DND-41 (cell line): ENCODE measurements around the gene DOCK3.
A peak's percentile ranks its signal among the peaks of the same experiment; 100 is the strongest.
"Not testable (repeated sequence)": the region's sequence is repeated elsewhere in the genome, so short reads cannot be mapped to it uniquely, and the experiment has no call there.

ENCODE experiments used
- ATAC-seq: fragments of 200-7000 bp; cut with Tn5 transposase; 3 replicates; pipeline ENCODE4 v1.9.1; 2021; ENCODE audit warnings: low read depth; ENCODE audit not compliant: insufficient read depth
- DNase-seq: peaks from one replicate; pipeline ENCODE4 v3.0.0-alpha.2; 2020
- H2AFZ ChIP-seq: 2 replicates; pipeline ENCODE4 v1.6.0; 2012; ENCODE audit warnings: low read depth, low read length
- H3K27ac ChIP-seq: 2 replicates; pipeline ENCODE4 v1.5.1; 2012; ENCODE audit warnings: low read length, inconsistent platforms
- H3K27me3 ChIP-seq: fragments of 200-600 bp; sonication (generic); 2 replicates; pipeline ENCODE4 v1.6.0; 2012; ENCODE audit warnings: low read length, mild to moderate bottlenecking, inconsistent platforms; ENCODE audit not compliant: insufficient read depth, poor library complexity
- H3K36me3 ChIP-seq: 2 replicates; pipeline ENCODE4 v1.5.1; 2012; ENCODE audit warnings: low read length, inconsistent platforms; ENCODE audit not compliant: insufficient read depth
- H3K4me1 ChIP-seq: 2 replicates; pipeline ENCODE4 v1.5.1; 2012; ENCODE audit warnings: mild to moderate bottlenecking, low read length; ENCODE audit not compliant: insufficient read depth
- H3K4me2 ChIP-seq: 2 replicates; pipeline ENCODE4 v1.6.0; 2012; ENCODE audit warnings: mild to moderate bottlenecking, moderate library complexity, low read length, inconsistent platforms; ENCODE audit not compliant: insufficient read depth
- H3K4me3 ChIP-seq, 2 experiments: fragments of 200-600 bp in 1 of 2; shearing (Covaris generic) in 1 of 2; 2 replicates each; pipeline ENCODE4 v1.5.1; 2012 to 2016; ENCODE audit warnings: inconsistent platforms in 2 of 2, low read length in 2 of 2, mild to moderate bottlenecking in 2 of 2, low read depth in 1 of 2, moderate library complexity in 1 of 2
- H3K79me2 ChIP-seq: 2 replicates; pipeline ENCODE4 v1.6.0; 2012; ENCODE audit warnings: low read length, inconsistent platforms; ENCODE audit not compliant: insufficient read depth
- H3K9ac ChIP-seq: 2 replicates; pipeline ENCODE4 v1.6.0; 2012; ENCODE audit warnings: low read depth, mild to moderate bottlenecking, inconsistent platforms, low read length, moderate library complexity
- H3K9me3 ChIP-seq: 2 replicates; pipeline ENCODE4 v1.5.1; 2012; ENCODE audit warnings: low read length, moderate library complexity, mild to moderate bottlenecking, inconsistent platforms; ENCODE audit not compliant: insufficient read depth, severe bottlenecking
- H4K20me1 ChIP-seq: 2 replicates; pipeline ENCODE4 v1.6.0; 2012; ENCODE audit warnings: low read length; ENCODE audit not compliant: insufficient read depth
- EZH2 ChIP-seq: IDR thresholded peaks from 3 replicates; pipeline ENCODE4 v1.6.1; 2012; ENCODE audit warnings: borderline replicate concordance, low read depth, mild to moderate bottlenecking, moderate library complexity, low read length, inconsistent platforms; ENCODE audit not compliant: severe bottlenecking
- TF ChIP-seq, protein P1 (sequence below): IDR thresholded peaks from 2 replicates; pipeline ENCODE4 v1.5.1; 2012; ENCODE audit warnings: borderline replicate concordance, low read length, moderate library complexity, mild to moderate bottlenecking; ENCODE audit not compliant: poor library complexity, severe bottlenecking; ENCODE audit errors: extremely low read depth

Gene DOCK3

DNA sequence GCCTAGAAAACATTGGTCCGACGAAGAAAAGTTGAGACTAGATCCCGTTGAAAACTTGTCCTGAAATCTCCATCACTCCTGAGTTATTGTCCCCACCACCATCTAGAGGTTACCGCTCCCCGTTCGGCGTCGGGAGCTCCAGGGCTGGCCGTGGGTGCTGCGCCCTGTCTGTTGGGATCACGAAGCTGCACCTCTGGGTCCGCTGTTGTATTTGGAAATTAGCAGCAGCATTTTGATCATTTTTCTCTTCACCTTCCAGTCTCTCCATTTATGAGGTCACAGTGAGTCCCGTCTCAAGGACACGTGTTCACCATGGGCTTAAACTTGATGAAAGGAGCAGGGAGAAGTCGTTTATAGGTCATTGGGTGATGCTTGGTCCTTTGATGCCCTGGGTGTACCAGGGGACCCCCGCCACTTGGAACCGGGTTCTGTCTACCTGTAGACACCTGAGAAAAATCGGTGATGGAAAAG is 710.9 kb downstream of the DOCK3 start:
- no peaks in the 10 kb centered on the region for H3K9me3 ChIP-seq

DNA sequence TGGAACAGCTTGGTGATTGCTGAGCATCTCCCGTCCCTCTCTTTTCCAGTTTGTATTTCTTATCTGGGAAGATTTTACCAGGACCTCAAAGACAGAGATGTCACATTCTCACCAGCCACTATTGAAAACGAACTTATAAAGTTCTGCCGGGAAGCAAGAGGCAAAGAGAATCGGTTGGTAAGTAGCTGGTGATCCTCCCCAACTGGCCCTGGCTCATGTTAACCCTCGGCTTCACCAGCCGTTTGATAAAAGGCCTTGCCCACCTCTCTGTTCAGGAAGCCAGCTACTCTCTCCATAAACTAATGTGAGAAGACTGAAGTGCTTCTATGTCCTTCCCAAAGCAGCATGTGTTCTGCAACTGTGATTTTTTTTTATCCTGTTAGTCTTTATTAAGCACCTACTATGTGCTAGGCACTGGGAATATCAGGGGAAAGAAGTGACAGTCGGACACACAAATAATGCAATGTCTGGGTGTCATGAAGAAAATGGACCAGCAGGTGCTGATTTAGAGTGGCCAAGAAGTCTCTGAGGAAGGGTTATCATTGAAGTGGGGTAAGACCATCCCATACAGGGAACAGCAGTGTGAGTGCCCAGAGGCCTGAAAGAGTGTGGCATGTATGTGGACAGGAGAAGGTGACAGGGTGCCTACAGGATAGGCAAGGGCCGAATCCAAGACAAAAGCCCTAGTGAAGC is 711.6 kb downstream of the DOCK3 start:
- peaks cover 71% of the 10 kb centered on the region for H3K79me2 ChIP-seq
- H3K9me3 ChIP-seq = no peaks in the 10 kb centered on the region
- peaks cover 39% of the 10 kb centered on the region; the same call in 1 of the 2 replicates for H4K20me1 ChIP-seq
- H3K4me1 ChIP-seq = peaks cover 65% of the 10 kb centered on the region
- peak overlapping the region; percentile 58 to 94; a peak in 3 of 4 replicates for H3K4me3 ChIP-seq
- DNase-seq (no peak), ATAC-seq (no peak)
- no peaks in the 10 kb centered on the region for H3K27me3 ChIP-seq
- peaks cover 44% of the 10 kb centered on the region for H3K36me3 ChIP-seq
- H3K4me2 ChIP-seq = peak overlapping the region; percentile 92
- H3K27ac ChIP-seq = peak overlapping the region; percentile 84
- TF ChIP-seq EZH2 = no peak
- TF ChIP-seq, protein P1, sequence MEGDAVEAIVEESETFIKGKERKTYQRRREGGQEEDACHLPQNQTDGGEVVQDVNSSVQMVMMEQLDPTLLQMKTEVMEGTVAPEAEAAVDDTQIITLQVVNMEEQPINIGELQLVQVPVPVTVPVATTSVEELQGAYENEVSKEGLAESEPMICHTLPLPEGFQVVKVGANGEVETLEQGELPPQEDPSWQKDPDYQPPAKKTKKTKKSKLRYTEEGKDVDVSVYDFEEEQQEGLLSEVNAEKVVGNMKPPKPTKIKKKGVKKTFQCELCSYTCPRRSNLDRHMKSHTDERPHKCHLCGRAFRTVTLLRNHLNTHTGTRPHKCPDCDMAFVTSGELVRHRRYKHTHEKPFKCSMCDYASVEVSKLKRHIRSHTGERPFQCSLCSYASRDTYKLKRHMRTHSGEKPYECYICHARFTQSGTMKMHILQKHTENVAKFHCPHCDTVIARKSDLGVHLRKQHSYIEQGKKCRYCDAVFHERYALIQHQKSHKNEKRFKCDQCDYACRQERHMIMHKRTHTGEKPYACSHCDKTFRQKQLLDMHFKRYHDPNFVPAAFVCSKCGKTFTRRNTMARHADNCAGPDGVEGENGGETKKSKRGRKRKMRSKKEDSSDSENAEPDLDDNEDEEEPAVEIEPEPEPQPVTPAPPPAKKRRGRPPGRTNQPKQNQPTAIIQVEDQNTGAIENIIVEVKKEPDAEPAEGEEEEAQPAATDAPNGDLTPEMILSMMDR = no peak
- peak overlapping the region; percentile 96 for H3K9ac ChIP-seq
- no peak overlapping the region for H2AFZ ChIP-seq

More for the DNA sequence above, 710.9 kb downstream of the DOCK3 start:
- Histone ChIP-seq H3K27me3 (no peaks in the 10 kb centered on the region), H3K27ac (peak overlapping the region; percentile 84), H3K36me3 (peaks cover 44% of the 10 kb centered on the region), H3K4me3 (peak overlapping the region; percentile 58 to 94), H3K4me2 (peak overlapping the region; percentile 92), H3K79me2 (peaks cover 67% of the 10 kb centered on the region), H2AFZ (peak overlapping the region; percentile 64), H4K20me1 (peaks cover 39% of the 10 kb centered on the region; the same call in 1 of the 2 replicates), H3K9ac (peak overlapping the region; percentile 96), H3K4me1 (peaks cover 63% of the 10 kb centered on the region)
- no peak for DNase-seq
- no peak for ATAC-seq
- no peak for TF ChIP-seq EZH2
- TF ChIP-seq, protein P1 = peak; percentile 9

DNA sequence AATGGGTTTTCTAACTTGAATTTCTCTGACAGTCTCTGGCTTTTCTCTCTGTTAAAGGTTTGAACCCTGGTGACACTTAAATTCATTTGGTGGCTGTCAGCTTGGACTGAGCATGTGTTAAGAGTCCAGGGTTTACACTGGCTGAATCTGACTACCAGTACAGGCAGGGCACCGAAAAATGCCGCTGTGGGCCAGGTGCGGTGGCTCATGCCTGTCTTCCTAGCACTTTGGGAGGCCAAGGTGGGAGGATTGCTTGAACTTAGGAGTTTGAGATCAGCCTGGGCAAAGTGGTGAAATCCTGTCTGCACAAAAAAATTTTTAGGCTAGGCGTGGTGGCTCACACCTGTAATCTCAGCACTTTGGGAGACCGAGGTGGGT is 712.1 kb downstream of the DOCK3 start:
- peaks cover 66% of the 10 kb centered on the region for H3K4me1 ChIP-seq
- H4K20me1 ChIP-seq = peaks cover 39% of the 10 kb centered on the region; the same call in 1 of the 2 replicates
- no peak for DNase-seq
- no peaks in the 10 kb centered on the region for H3K27me3 ChIP-seq
- H2AFZ ChIP-seq = no peak overlapping the region
- peaks cover 76% of the 10 kb centered on the region for H3K79me2 ChIP-seq
- TF ChIP-seq EZH2 = no peak
- TF ChIP-seq, protein P1 = no peak
- peaks cover 49% of the 10 kb centered on the region for H3K36me3 ChIP-seq
- H3K9ac ChIP-seq = peak overlapping the region; percentile 96
- no peak for ATAC-seq
- peak overlapping the region; percentile 92 for H3K4me2 ChIP-seq
- H3K9me3 ChIP-seq = no peaks in the 10 kb centered on the region
- H3K27ac ChIP-seq = peak overlapping the region; percentile 84
- H3K4me3 ChIP-seq = peak overlapping the region; percentile 58 to 94; a peak in 3 of 4 replicates

DNA sequence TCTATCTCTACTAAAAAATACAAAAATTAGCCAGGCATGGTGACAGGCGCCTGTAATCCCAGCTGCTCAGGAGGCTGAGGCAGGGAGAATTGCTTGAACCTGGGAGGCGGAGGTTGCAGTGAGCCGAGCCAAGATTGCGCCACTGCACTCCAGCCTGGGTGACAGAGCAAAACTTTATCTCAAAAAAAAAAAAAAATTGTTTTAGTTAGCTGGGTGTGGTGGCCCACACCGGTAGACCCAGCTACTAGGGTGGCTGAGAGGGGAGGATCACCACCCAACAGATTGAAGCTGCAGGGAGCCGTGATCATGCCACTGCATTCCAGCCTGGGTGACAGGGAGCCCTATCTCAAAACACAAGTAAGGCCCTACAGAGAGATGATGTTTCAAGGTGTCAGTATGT is 712.6 kb downstream of the DOCK3 start:
- H3K9me3 ChIP-seq, H2AFZ ChIP-seq, H3K27me3 ChIP-seq, ATAC-seq, H3K4me3 ChIP-seq, DNase-seq, H3K27ac ChIP-seq: not testable (repeated sequence)
- Histone ChIP-seq H3K4me2 (peak overlapping the region; percentile 92), H3K4me1 (peaks cover 70% of the 10 kb centered on the region), H3K79me2 (peaks cover 80% of the 10 kb centered on the region), H4K20me1 (peaks cover 43% of the 10 kb centered on the region), H3K9ac (peak overlapping the region; percentile 96), H3K36me3 (peaks cover 53% of the 10 kb centered on the region)
